Stomach (tissue), 9 donors: Measurements from ENCODE around the gene CTSA. TPM values are rescaled to one million over a fixed set of nuclear protein-coding genes. Genes with fewer than 3 reads are reported as not detected.
"Not testable (repeated sequence)": the region's sequence is repeated elsewhere in the genome, so short reads cannot be mapped to it uniquely, and the experiment has no call there.

ENCODE experiments used
- DNase-seq, 2 donors: peaks; one replicate each; pipeline versions ENCODE4 v3.0.0 to v3.0.0-alpha.2; 2013 to 2019
- H3K27ac ChIP-seq, 5 donors: fragments of 200-600 bp in 4 of 5; sonication (generic) in 4 of 5; one replicate each; pipeline ENCODE4 v1.5.1; 2013 to 2019; ENCODE audit warnings: mild to moderate bottlenecking in 1 of 5, moderate library complexity in 1 of 5
- H3K27me3 ChIP-seq, 3 donors: fragments of 200-600 bp; sonication (generic); one replicate each; pipeline ENCODE4 v1.5.1; 2017 to 2019; ENCODE audit warnings: mixed run types in 1 of 3
- H3K36me3 ChIP-seq, 4 donors: fragments of 200-600 bp; sonication (generic); 1 replicate in 3 of 4; 2 replicates in 1 of 4; pipeline ENCODE4 v1.5.1; 2016 to 2019
- H3K4me1 ChIP-seq, 4 donors: fragments of 200-600 bp; sonication (generic); one replicate each; pipeline ENCODE4 v1.5.1; 2016 to 2019
- H3K4me3 ChIP-seq, 4 donors: fragments of 200-600 bp; sonication (generic) in 3 of 4; one replicate each; pipeline ENCODE4 v1.5.1; 2016 to 2019; ENCODE audit warnings: mild to moderate bottlenecking in 1 of 4
- H3K9me3 ChIP-seq, 4 donors: fragments of 200-600 bp; sonication (generic); one replicate each; pipeline ENCODE4 v1.5.1; 2016 to 2019
- CTCF ChIP-seq, 7 experiments: fragments of 450-650 bp in 4 of 7; fragments of 200-600 bp in 3 of 7; sonication (generic) in 3 of 7; IDR thresholded peaks; one replicate each; pipeline ENCODE4 v1.5.1; 2016 to 2019; ENCODE audit warnings: antibody characterized with exemption in 7 of 7, control low read depth in 2 of 7, mild to moderate bottlenecking in 1 of 7
- EP300 ChIP-seq: sonication (generic); formaldehyde crosslinking; IDR thresholded peaks from one replicate; pipeline ENCODE4 v1.6.1; 2017; ENCODE audit warnings: antibody characterized with exemption
- POLR2A ChIP-seq, 4 donors: fragments of 450-650 bp; IDR thresholded peaks; one replicate each; pipeline ENCODE4 v1.6.1; 2016; ENCODE audit warnings: antibody characterized with exemption in 4 of 4, control low read depth in 2 of 4, mild to moderate bottlenecking in 1 of 4, moderate library complexity in 1 of 4
- POLR2AphosphoS5 ChIP-seq, 3 donors: sonication (generic); formaldehyde crosslinking; IDR thresholded peaks; one replicate each; pipeline ENCODE4 v1.6.1; 2016; ENCODE audit warnings: antibody characterized with exemption in 3 of 3
- WGBS, 5 donors: extraction: QIAGEN DNeasy Blood & Tissue Kit in 3 of 5; methylation state at CpG; one replicate each; pipeline versions ENCODE4 v1.1.5 to v1.1.7; 2013 to 2018; 5-methylcytosine and 5-hydroxymethylcytosine counted together
- intact Hi-C: fragments of 100-400 bp; cut with DNase I; formaldehyde crosslinking; loops from one replicate; pipeline ENCODE4 v1.15.1; 2023; ENCODE audit warnings: low total_unique reads
- polyA plus RNA-seq, 3 donors: library from polyadenylated mRNA; stranded (reverse); fragments of 200-250 nt; gene quantifications; one replicate each; pipeline ENCODE4 v1.2.3, GENCODE V29; 2013
- total RNA-seq, 5 donors: library from RNA; depleted of rRNA; stranded (reverse); fragments of >200 nt; gene quantifications; one replicate each; pipeline versions ENCODE4 v1.1.0 to v1.2.3, GENCODE V29; 2014 to 2016
- donor health status: healthy with polysubstance abuse.
- donor health status: Bipolar disorder and iron deficiency.
- donor health status: healthy.

Gene CTSA
- total and polyA plus RNA-seq, 8 donors, result 29.9 to 292 (median 68.7) TPM

- H3K4me3 ChIP-seq, result no peak overlapping the region
- H3K4me1 ChIP-seq, result peaks cover 0 to 8% (median 3%) of the 10 kb centered on the region in 4 donors
- H3K27me3 ChIP-seq, result no peaks in the 10 kb centered on the region
- TF ChIP-seq CTCF (IDR thresholded peaks at IDR 0.05) (no peak), POLR2A (IDR thresholded peaks at IDR 0.05) (no peak), POLR2AphosphoS5 (IDR thresholded peaks at IDR 0.05) (no peak), EP300 (no peak)
- peaks cover 0 to 5% (median 1%) of the 10 kb centered on the region in 4 donors for H3K36me3 ChIP-seq
- intact Hi-C loops, result no loop called here
- H3K9me3 ChIP-seq, result no peaks in the 10 kb centered on the region
- H3K27ac ChIP-seq, result peak overlapping the region in 1 of 5 donors; percentile 2
- no peak for DNase-seq
Observed at GRCh38 chr20:45867819-45868176, 23.3 kb upstream of the CTSA start.

- TF ChIP-seq POLR2A (IDR thresholded peaks at IDR 0.05) (no peak), EP300 (no peak), CTCF (IDR thresholded peaks at IDR 0.05) (no peak), POLR2AphosphoS5 (IDR thresholded peaks at IDR 0.05) (no peak)
- intact Hi-C loops, result no loop called here
- H3K9me3 ChIP-seq, result no peaks in the 10 kb centered on the region
- peaks cover 8 to 22% (median 15%) of the 10 kb centered on the region in 4 donors for H3K36me3 ChIP-seq
- H3K4me1 ChIP-seq, result peaks cover 0 to 1% (median under 1%) of the 10 kb centered on the region in 4 donors
- H3K27me3 ChIP-seq, result no peaks in the 10 kb centered on the region
- DNase-seq, result no peak
- no peak overlapping the region for H3K27ac ChIP-seq
- WGBS, 5 donors, result 69 to 92% (median 80%) methylated on average over 4 of the region's 4 CpGs
- H3K4me3 ChIP-seq, result no peak overlapping the region
Observed at GRCh38 chr20:45872626-45873025, 18.5 kb upstream of the CTSA start.

GRCh38 chr20:45873409-45874103 lies 17.6 kb upstream of the CTSA start:
- intact Hi-C loops, result no loop called here
- 34 to 63% (median 45%) methylated on average over 1 of the region's 1 CpG for WGBS, 5 donors

GRCh38 chr20:45874104-45874481 lies 17.0 kb upstream of the CTSA start:
- H3K36me3 ChIP-seq, result peaks cover 17 to 37% (median 28%) of the 10 kb centered on the region in 4 donors
- intact Hi-C loops, H3K27me3 ChIP-seq, DNase-seq, H3K4me3 ChIP-seq, H3K27ac ChIP-seq, H3K4me1 ChIP-seq, H3K9me3 ChIP-seq: not testable (repeated sequence)
- 89 to 97% (median 95%) methylated on average over 10 of the region's 10 CpGs for WGBS, 5 donors

More at GRCh38 chr20:45873409-45874103, 17.6 kb upstream of the CTSA start:
- no peak for TF ChIP-seq CTCF (IDR thresholded peaks at IDR 0.05)
- Histone ChIP-seq H3K27ac (no peak overlapping the region), H3K9me3 (no peaks in the 10 kb centered on the region), H3K27me3 (no peaks in the 10 kb centered on the region), H3K4me3 (no peak overlapping the region), H3K4me1 (no peaks in the 10 kb centered on the region), H3K36me3 (peaks cover 17 to 32% (median 25%) of the 10 kb centered on the region in 4 donors)
- no peak for DNase-seq

GRCh38 chr20:45874576-45874975 lies 16.6 kb upstream of the CTSA start:
- H3K9me3 ChIP-seq, result no peaks in the 10 kb centered on the region
- H3K27ac ChIP-seq, result no peak overlapping the region
- no peaks in the 10 kb centered on the region for H3K27me3 ChIP-seq
- peaks cover 17 to 37% (median 28%) of the 10 kb centered on the region in 4 donors for H3K36me3 ChIP-seq
- H3K4me3 ChIP-seq, result no peak overlapping the region
- intact Hi-C loops, result no loop called here
- TF ChIP-seq POLR2A (IDR thresholded peaks at IDR 0.05), result no peak
- no peak for TF ChIP-seq CTCF (IDR thresholded peaks at IDR 0.05)
- no peak for TF ChIP-seq POLR2AphosphoS5 (IDR thresholded peaks at IDR 0.05)
- no peak for TF ChIP-seq EP300
- no peaks in the 10 kb centered on the region for H3K4me1 ChIP-seq
- WGBS, 5 donors, result 78 to 86% (median 83%) methylated on average over 4 of the region's 4 CpGs
- DNase-seq, result no peak
